ENCODE results near the gene OR56B1.
"Not testable (repeated sequence)": the region's sequence is repeated elsewhere in the genome, so short reads cannot be mapped to it uniquely, and the experiment has no call there.

The OR56B1 gene

DNA sequence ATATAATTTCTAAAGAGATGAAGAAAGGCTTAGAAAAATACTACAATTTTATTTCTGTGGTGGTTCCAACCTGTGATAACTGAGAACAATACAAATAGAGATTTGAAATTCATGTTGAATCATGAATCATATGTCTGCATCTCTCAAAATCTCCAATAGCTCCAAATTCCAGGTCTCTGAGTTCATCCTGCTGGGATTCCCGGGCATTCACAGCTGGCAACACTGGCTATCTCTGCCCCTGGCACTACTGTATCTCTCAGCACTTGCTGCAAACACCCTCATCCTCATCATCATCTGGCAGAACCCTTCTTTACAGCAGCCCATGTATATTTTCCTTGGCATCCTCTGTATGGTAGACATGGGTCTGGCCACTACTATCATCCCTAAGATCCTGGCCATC is at the start of gene OR56B1:
OR56B1 (plus strand) TSS at position 53 of the 400 bp plus-strand sequence; CDS start at position 122, 69 bp downstream.
- no peak for DNase-seq

GRCh38 chr11:5688482-5688881 is 47.8 kb upstream of the OR56B1 start:
- no peak for DNase-seq

GRCh38 chr11:5689551-5689983 is 46.7 kb upstream of the OR56B1 start, which contains the start of gene TRIM22:
Gene TRIM22, plus strand, starts transcription at chr11:5689790. Its CDS starts 6,443 bp downstream, at chr11:5696233.
- peak; percentile 95 for DNase-seq

DNA sequence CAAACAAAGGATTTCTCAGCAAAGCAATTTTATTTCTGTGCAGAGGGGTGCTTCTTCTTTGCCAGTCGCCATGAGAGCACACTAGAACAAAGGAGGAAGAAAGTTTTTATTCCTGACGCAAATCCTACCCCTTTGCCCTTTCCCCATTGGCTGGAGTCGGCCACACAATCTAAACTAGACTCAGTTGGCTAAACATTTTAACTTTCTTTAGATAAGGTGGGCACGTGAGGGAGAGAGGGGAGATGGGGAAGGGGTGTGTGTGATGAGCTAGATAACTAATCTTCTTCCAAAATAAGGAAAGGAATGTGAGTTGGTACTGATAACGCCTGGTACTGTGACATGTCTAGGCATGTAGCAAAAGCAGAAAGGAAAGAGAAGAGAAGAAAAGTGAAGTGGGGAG is 46.0 kb upstream of the OR56B1 start:
- peak; percentile 86 for DNase-seq

DNA sequence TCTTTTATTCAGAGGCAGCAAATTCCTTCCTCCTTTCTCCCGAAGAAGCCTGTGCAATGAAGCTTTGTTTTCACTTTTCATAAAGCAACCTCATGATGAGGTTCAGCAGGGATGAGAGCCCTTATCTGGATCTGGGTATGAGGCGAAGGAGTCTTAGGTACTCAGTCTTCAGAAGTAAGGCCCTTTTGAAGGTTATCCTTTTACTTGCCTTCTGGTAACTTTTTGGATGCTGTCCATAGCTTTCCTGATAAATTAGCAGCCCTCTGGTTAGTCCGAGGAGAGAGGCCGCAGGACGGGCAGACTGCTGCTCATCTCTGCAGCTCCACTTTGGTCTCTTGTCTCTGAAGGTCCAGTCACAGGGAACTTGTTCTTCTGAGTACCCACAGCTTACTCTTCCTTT is 45.5 kb upstream of the OR56B1 start:
- DNase-seq: peak; percentile 86

GRCh38 chr11:5691238-5691963 is 44.8 kb upstream of the OR56B1 start:
- peak; percentile 71 for DNase-seq

DNA sequence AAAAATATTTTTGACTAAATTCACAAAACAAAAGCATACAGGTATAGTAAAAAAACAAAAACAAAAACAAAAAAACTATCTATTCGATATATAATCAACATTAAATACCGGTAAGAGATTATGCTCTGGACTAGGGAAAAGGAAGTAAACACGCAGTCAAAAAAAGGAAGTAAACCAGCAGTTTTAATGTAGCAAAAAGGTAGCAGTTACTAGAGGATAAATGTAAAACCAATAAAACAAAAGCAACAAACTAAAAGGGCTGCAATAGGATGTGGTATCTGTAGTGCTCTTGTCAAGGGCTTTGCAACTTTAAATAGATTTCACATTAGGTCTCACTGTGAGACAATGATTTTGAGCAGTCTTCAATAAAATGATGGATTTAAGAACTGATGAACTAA is 44.3 kb upstream of the OR56B1 start:
- peak; percentile 70 for DNase-seq

GRCh38 chr11:5694642-5695041 is 41.6 kb upstream of the OR56B1 start:
- no peak for DNase-seq

DNA sequence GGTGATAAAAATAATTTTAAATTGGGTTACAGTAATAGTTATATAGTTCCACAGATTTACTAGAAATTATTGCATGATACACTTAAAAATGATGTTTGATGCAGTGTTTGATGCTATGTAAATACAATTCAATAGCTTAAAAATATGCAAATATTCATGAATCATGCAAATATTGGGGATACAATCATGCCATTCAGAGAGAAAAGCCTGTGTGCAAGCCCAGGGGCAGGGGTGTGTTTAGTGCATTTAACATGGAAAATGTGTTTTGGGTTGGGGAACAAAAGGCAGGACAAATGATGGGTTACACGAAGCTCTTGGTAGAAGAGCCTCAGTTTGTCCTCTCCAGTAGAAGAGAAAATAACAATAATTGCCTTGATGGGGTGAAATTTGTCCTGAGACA is 40.7 kb upstream of the OR56B1 start:
- DNase-seq: no peak

GRCh38 chr11:5696210-5696609 is 40.0 kb upstream of the OR56B1 start:
- DNase-seq: no peak

DNA sequence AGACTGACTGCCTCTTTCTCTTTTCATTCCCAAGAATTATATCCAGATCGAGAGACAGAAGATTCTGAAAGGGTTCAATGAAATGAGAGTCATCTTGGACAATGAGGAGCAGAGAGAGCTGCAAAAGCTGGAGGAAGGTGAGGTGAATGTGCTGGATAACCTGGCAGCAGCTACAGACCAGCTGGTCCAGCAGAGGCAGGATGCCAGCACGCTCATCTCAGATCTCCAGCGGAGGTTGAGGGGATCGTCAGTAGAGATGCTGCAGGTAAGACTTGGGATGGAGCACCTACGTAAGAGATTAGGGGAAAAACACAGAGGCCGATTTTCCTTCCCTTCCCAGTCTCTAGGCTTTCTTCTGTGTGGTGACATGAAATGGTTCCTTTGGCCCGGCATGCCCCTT is 38.0 kb upstream of the OR56B1 start:
- DNase-seq: no peak

DNA sequence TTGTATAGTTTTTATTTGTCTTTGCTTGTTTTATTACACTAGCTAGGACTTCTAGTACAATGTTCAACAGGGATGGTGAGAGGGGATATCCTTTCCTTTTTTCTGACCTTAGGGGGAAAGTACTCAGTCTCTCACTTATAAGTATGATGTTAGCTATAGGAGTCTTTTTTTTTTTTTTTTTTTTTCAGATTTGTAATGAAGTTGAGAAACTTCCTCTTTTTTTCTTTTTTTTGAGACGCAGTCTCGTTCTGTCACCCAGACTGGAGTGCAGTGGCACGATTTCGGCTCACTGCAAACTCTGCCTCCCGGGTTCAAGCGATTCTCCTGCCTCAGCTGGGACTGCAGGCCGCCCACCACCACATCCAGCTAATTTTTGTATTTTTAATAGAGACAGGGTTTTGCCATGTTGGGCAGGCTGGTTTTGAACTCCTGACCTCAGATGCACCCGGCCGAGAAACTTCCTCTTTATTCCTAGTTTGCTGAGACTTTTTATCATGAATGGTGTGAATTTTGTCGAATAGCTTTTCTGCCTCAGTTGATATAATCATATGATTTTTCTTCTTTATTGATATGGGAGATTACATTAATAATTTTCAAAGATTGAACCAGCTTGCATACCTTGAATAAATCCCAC is 35.7 kb upstream of the OR56B1 start:
- peak; percentile 81 for DNase-seq

- no peak for DNase-seq
Observed at GRCh38 chr11:5701055-5701577, 35.1 kb upstream of the OR56B1 start.

DNA sequence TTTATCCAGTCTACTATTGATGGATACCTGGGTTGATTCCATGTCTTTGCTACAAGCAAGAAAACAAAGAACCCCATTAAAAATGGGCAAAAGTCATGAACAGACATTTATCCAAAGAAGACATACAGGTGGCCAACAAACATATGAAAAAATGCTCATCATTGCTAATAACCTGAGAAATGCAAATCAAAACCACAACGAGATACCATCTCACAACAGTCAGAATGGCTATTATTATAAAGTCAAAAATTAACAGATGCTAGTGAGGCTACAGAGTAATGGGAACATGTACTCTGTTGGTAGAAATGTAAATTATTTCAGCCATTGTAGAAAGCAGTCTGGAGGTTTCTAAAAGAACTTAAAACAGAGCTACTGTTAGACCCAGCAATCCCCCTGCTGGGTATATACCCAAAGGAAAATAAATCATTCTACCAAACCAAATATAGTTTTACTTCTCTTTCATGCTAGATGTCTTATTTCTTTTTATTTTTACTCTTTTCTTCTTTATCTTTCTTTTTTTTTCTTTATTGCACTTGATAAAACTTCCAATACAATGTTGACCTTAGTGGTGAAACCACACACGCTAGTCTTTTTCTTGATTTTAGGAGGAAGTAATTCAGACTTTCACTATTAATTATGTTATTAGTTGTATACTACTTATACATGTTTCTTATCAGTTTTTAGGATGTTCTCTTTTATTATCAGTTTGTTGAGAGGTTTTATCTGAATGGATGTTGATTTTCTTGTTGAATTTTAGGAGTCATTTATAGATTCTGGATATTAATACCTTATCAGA is 32.3 kb upstream of the OR56B1 start:
- no peak for DNase-seq

DNA sequence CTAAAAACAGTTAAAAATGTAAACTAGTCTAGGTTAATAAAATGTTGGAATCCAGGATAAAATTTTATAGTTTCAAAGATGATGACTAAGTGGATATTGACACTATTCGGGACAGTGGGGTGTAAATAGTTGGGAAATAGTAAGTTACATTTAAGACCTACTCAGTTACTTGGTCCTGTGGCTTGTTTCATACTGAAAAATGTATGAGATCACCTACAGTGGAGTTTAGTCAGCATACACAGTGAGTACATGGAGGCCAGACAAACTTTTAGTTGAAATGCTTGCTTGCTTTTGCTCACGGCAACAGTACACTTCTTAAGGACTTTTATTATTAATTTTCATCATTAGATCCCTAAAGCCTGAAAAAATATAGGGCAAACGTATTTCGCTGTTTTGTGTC is 30.6 kb upstream of the OR56B1 start:
- no peak for DNase-seq

- peak; percentile 62 for DNase-seq
Observed at GRCh38 chr11:5712507-5712906, 23.7 kb upstream of the OR56B1 start.

DNA sequence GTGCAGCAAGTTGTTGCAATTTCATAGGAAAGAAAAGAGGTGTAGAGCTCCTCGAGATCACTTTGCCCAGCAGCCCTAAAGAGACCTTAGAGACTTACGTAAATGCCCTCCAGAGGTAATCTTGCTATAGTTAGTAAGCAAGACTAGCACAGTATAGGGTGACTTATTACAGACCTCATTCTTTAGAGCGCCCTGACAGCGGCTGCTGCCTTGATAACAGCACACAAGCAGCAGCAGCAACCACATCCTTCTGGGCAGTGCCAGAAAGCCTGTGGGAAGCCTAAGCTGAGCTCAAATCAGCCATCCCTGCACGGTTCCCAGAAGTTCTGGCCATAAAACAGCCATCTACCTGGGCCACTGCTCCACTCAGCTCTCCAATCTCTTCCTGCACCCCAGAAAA is 22.6 kb upstream of the OR56B1 start:
- peak; percentile 74 for DNase-seq

DNA sequence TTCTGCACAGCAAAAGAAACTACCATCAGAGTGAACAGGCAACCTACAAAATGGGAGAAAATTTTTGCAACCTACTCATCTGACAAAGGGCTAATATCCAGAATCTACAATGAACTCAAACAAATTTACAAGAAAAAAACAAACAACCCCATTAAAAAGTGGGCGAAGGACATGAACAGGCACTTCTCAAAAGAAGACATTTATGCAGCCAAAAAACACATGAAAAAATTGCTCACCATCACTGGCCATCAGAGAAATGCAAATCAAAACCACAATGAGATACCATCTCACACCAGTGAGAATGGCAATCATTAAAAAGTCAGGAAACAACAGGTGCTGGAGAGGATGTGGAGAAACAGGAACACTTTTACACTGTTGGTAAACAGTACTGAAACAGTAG is 19.7 kb upstream of the OR56B1 start:
- not testable (repeated sequence) for DNase-seq

DNA sequence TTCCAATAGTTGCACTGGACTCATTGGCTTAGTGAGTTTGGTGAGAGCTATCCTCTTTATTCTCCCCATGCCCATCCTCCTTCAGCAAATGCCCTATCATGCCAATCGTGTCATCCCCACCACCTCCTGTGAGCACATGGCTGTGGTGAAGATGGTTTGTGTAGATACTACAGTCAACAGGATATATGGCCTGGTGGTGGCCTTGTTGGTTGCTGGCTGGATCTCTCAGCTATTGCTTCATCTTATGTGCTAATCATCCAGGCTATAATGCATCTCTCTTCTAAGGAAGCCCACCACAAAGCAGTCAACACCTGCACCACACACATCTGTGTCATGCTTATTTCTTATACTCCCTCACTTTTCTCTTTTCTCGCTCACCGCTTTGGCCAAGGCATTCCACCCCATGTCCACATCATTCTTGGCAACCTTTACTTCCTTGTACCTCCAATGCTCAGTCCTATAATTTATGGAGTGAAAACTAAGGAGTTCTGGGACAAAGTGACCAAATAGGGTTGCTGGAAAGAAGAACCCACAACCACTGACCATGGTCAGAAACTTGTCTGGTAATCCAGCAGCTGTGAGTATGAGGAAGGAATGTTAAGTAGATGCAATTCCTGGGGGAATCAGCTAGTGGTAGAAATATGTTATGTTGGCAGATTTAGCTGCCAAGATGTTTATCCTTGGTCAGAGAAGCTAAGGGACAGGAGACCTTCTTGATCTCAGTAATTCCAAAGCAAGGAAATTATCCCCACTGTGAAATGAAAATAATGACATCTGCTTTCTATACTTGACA is 16.3 kb upstream of the OR56B1 start:
- peak; percentile 26 for DNase-seq

GRCh38 chr11:5722622-5723021 is 13.6 kb upstream of the OR56B1 start:
- DNase-seq: no peak

DNA sequence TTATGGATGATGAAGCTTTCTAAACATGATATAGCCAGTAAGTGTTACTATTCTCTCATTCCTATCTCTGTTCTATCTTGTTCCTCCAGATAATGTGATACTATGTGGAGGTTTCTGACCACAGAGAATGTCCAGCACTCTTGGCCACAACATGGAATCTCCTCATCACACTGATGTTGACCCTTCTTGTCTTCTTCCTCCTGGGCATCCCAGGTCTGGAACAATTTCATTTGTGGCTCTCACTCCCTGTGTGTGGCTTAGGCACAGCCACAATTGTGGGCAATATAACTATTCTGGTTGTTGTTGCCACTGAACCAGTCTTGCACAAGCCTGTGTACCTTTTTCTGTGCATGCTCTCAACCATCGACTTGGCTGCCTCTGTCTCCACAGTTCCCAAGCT is 9.9 kb upstream of the OR56B1 start:
- DNase-seq: no peak

DNA sequence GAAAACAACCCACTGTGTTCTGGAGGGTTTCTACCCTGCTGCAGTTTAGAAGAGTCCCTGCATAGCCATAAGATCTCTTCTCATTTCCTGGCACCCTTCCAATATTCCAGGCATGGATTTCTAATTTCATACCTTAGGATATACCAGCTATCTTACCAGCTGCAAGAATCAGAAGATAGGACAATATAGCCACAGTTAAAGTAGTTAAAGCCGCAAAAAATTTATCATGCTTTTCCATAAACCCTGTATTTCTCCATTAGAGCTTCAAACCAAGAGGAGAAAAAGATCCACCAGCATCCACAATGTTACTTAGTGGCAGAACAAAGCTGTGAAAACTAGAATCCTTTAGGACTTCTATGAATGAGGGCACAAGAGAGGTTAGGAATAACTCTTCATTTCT is 8.6 kb upstream of the OR56B1 start:
- no peak for DNase-seq

DNA sequence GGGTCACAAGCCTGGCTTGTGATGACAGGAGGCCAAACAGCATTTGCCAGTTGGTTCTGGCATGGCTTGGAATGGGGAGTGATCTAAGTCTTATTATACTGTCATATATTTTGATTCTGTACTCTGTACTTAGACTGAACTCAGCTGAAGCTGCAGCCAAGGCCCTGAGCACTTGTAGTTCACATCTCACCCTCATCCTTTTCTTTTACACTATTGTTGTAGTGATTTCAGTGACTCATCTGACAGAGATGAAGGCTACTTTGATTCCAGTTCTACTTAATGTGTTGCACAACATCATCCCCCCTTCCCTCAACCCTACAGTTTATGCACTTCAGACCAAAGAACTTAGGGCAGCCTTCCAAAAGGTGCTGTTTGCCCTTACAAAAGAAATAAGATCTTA is 843 bp downstream of the OR56B1 start:
- no peak for DNase-seq
